Activated CD4-positive, alpha-beta T cell treated with anti-CD3 and anti-CD28 coated beads, Interleukin-2, Interleukin-6, amounts not matched to agents 100 ng/mL and 50 ng/mL, durations not matched to agents 16 hours and 8 hours (primary cell): ENCODE data around the gene CENPO.
"Not testable (repeated sequence)": the region's sequence is repeated elsewhere in the genome, so short reads cannot be mapped to it uniquely, and the experiment has no call there.

Experiments
- DNase-seq: peaks from one replicate; pipeline ENCODE4 v3.0.0-alpha.2; 2020

CENPO gene

GRCh38 chr2:24791452-24791851 is 1.8 kb upstream of the CENPO start:
- DNase-seq, result no peak

- no peak for DNase-seq
Measured at GRCh38 chr2:24792542-24792873, 717 bp upstream of the CENPO start.

- DNase-seq, result peak; percentile 24
Measured at GRCh38 chr2:24793761-24794435, 673 bp downstream of the CENPO start.

GRCh38 chr2:24797644-24798043 is 4.4 kb downstream of the CENPO start:
- no peak for DNase-seq

- not testable (repeated sequence) for DNase-seq
Measured at GRCh38 chr2:24800487-24800886, 7.3 kb downstream of the CENPO start.

GRCh38 chr2:24805811-24806660 is 12.8 kb downstream of the CENPO start:
- not testable (repeated sequence) for DNase-seq

GRCh38 chr2:24806661-24807036 is 13.4 kb downstream of the CENPO start:
- no peak for DNase-seq

- no peak for DNase-seq
Measured at GRCh38 chr2:24809316-24810007, 16.2 kb downstream of the CENPO start.

- no peak for DNase-seq
Measured at GRCh38 chr2:24813691-24814137, 20.5 kb downstream of the CENPO start.

GRCh38 chr2:24814516-24814915 is 21.3 kb downstream of the CENPO start:
- DNase-seq, result no peak

- DNase-seq, result no peak
Measured at GRCh38 chr2:24815171-24815570, 21.9 kb downstream of the CENPO start.

- DNase-seq, result no peak
Measured at GRCh38 chr2:24816404-24816803, 23.2 kb downstream of the CENPO start.

GRCh38 chr2:24816884-24817283 is 23.7 kb downstream of the CENPO start:
- DNase-seq, result no peak

GRCh38 chr2:24818721-24819167 is 25.5 kb downstream of the CENPO start:
- peak; percentile 23 for DNase-seq

- DNase-seq, result no peak
Measured at GRCh38 chr2:24819442-24820174, 26.4 kb downstream of the CENPO start.

GRCh38 chr2:24820175-24820513 is 26.9 kb downstream of the CENPO start:
- no peak for DNase-seq

- no peak for DNase-seq
Measured at GRCh38 chr2:24820598-24821432, 27.6 kb downstream of the CENPO start.

GRCh38 chr2:24821433-24821891 is 28.2 kb downstream of the CENPO start:
- DNase-seq, result no peak

GRCh38 chr2:24822049-24822706 is 29.0 kb downstream of the CENPO start:
- no peak for DNase-seq

GRCh38 chr2:24824071-24824588 is 30.9 kb downstream of the CENPO start:
- DNase-seq, result no peak
